Measurements from ENCODE around the gene ANKDD1B.

The ANKDD1B gene

DNA sequence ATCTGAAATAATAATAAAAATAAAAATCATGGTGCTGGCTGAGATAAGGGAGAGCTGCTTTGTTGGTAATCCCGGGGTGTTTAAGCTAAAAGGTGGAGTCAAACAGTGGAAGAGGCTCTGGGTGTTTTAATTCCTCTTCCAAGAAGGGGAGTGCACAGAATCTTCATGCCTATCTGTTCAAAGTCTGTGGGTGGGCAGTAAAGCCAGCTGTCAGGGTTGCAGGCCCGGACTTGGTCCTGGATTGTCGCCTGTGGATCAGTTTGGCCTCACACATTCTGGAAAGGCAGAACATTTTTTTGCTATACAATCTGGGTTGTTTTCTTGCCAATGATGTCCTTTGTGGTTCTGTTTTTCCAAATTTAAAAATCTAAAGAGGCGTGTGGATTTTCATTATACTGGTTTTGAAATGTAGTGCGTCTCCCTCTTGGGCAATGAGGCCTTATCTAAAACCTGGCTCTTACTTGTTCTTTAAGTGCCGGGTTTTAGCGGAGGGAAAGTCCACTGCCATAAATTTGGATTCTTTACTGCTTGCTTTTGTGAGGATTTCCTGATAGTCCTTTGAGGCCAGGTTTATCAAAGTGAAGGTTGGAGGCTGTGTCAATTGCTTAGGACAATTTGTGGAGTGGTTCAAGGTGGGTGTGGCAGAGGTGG lies 5.8 kb downstream of the ANKDD1B start:
- DNase-seq = no peak

DNA sequence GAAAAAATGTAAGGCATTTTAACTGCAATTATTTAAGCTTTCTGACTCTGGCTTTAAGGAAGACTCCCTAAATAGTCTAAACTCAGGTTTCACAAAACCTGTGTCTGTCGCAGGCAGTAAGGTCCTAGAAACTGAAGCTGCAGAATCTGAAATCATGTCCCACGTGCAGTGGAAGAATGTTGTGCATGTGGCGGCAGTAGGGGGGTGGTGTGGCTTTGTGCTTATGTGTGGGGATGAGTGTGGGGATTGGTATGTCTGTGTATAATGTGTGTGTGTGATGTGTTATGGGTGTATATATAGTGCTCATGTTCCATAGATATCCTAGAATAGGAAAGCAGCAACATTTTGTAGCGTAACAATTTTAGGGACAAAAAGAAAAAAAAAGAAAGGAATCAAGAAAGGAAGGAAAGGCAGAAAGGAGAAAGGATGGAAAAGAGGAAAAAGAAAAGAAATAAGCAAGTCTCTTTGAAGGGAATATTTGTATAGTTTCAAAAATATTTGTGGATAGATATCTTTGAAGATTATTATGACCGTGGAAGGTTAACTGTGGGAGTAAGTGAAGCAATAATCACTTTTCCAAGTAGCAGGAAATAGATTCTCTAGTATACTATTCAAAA lies 6.6 kb downstream of the ANKDD1B start:
- DNase-seq = no peak

DNA sequence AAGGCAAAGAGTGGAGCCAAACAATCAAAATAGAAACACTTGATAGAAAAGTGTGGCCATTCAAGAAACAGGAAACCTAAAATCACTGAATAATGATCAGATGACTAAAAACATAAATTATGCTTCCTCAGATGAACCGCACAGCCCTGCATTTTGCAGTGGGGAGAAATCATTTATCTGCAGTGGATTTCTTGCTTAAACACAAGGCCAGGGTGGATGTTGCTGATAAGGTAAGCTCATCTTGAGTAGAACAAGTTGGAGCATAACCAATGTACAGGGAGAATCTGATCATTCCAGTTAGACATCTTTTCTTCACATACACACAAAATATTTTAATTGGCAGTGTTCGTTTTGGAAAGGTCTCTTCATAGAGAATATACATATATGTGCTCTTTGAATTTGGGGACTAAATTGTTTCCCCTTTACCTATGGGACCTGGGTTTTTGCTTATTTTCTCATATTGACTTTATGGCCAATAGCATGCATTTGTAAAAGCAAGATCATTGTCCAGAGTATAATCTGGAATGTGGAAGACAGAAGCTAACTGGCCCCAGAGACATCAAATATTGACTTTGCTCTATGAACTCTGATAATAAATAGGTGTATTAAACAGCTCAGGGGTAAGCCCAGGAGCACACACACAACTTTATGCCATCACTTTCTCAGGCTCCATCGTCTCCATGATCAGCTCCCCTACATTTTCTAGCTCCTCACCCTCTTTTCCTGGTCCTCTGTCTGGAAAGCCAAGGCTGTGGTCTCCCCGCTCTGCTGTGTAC lies 9.1 kb downstream of the ANKDD1B start:
- DNase-seq = no peak

DNA sequence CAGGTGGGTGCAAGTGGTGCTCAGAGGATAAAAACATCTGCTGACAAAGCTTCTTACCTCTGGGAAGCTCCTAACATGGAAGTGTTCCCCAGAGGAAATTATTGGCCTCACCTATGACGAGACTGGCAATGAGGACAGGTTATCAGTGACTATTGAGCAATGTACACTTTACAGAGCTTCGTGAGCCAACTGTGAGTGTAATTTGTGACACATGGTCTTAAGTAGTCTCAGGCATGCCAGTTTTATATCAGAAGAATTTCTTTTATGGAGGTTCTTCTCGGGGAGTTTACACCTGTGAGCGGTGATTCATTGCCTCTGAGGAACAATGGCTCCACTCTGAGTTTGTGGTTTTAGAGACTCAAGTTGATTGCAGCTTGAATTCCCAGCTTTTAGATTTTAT lies 11.3 kb downstream of the ANKDD1B start:
- no peak for DNase-seq

DNA sequence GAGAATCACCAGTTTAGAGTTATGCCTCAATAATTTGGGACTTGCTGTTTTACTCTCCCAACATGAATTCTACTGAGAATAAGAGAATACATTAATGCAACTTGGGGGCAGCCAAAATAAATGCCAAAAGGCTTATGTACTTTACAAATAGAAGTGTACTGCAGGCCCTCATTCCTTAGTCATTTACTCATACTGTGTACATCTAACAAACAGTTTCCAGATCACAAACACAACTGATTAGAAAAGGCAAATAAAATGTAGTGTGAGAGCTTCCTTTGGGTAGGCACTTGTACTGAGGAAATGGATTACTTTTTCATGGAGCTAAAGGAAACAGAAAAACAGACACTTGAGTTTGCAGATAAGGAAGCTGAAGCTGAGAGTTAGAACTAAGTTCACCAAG lies 12.6 kb downstream of the ANKDD1B start:
- DNase-seq = no peak

DNA sequence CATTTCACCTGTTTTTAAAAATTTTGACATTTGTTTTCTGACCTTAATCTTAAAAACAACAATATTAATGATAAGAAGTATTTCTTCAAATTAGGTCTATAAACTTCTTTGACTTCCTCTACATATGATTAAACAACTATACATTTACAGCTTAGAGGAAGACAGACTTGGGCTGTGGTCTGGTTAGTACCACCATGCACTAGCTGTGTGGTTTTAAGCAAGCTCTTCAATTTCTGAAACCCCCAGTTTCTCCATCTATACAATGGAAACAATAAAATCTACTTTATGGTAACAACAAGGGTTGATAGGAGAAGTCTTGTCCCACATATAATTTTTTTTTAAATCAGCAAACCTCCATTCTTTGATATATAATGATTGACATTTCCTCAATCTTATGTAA lies 15.7 kb downstream of the ANKDD1B start:
- no peak for DNase-seq

DNA sequence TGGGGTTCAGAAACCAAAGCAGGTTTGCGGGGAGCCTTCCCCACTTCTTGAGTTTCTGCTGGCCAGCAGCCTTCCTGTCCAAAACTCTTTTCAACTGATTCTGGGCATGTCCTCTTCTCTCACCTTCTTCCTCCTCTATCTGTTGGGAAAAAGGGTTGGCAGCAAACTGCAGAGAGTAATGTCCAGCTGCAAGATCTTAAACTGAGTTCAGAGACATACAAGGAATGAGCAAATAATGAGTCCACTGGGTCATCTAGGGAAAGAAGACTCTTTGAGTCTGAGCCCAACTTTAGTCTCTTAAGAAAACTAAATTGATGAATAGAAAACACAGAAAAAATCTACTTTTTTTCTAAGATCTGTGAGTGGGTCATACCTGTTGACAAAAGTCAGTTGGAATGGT lies 16.5 kb downstream of the ANKDD1B start:
- DNase-seq = no peak

DNA sequence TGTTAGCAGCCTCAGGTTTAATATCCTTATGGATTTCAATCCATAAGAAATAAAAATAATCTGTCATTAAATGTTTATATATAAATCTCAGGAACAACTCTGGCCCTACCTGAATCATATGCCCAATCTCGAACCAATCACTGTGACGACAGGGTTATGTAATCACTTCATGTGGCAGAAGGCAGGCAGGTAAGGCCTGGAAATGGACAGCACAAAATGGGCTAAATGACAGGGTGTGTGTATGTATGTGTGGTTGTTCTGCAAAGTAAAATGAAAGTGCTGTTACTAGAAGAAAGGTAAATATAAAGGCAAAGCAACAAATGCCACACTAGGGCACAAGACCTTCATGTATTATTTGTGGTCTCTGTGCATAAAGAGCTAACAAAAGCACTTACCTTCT lies 19.6 kb downstream of the ANKDD1B start:
- DNase-seq = no peak

DNA sequence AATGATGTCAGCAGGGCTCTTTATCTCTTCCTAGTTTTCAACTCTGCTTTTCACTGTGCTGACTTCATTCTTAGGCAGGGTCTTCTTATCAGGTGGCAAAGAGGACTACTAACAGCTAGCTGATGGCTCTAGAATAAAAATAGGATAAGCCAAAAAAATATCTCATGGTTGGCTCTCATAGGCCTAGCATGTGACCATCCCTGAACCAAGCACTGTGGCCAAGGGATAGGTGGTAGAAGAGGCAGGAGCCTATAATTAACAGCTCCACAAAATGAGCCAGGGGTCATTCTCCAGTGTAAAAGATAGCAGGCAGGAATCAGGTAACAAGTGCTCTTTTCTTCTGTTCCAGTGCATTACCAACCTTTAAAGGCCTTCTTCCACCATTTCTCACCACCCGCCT lies 21.1 kb downstream of the ANKDD1B start:
- DNase-seq = no peak

DNA sequence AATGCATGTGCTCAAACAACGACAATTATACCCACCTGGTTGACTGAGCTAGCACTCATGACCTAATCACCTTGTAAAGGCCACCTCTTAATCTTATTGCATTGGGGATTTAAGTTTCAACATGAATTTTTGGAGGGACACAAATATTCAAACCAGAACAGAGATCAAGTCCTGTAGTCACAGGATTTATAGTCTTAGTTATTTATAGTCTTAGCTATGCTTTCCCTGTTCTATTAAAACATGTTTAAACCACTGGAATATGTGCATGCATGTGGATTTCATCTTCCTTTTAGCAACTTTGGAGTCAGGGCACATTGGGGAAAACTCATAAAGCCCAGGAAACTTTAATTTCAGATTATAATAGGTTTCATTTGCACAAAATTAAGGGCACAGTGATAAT lies 26.7 kb downstream of the ANKDD1B start:
- no peak for DNase-seq

DNA sequence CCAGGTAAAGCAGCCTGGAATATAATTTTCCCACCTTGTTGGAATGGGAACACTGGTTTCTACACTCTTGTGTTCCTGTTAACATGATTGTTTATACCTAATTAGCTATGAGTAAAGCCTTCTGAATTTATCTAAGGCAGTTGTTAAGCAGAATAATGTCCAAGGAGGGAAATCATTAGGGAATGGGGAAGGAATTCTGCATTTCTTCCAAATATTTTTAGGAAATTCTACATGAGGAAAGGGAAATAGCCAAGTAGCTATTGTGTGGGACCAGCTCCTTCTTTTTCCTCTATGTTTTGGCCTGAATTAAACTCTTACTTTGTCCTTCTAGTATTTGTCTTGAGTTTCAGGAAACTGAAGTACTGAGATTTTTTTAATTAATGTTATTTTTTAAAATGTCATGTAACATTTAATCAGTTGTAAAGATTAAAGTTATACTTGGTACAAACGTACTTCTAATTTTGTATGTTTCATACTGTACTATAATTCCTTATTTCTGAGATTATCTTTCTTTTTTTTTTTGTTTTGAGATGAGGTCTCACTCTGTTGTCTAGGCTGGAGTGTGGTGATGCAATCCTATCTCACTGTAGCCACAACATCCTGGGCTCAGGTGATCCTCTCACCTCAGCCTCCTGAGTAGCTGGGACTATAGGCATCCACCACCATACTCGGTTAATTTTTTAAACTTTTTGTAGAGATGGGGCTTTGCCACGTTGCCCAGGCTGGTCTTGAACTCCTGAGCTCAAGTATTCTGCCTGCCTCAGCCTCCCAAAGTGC lies 28.5 kb downstream of the ANKDD1B start:
- DNase-seq = no peak

DNA sequence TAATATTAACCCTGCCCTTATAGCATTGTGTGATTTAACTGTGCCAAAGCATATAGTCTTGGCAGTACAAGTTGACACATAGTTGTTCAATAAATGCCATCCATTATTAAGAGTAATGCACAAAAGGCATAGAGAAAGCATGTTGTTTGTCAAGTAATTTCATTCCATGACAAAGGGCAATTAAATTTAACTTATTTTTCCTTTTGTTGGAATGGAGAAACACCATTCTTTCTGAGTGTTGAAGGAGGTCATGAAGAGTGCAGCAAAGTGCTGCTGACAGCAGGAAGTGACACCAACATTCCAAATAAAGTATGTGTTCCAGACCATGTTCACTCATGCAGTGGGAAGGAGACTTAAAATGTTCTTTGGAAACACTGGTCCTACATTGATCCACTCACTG lies 29.1 kb downstream of the ANKDD1B start:
- no peak for DNase-seq

DNA sequence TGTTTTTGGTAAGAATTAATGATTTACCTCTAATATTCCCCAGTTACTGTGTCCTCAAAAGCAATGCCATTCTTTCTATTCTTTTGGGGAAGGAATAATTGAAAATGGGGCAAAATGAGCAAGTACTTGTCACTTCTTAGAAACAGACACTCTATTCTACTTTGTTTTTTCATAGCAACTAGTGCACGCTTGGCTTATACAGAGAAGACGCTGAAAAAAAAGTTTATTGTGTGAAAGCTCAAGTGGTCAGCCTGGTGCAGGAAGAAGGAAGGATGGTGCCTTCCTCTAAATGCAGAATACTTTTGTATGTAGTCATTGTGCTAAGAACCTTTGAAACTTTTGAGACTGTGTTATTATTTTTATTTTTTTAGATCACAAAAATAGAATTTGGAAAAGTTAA lies 29.6 kb downstream of the ANKDD1B start:
- DNase-seq = no peak

DNA sequence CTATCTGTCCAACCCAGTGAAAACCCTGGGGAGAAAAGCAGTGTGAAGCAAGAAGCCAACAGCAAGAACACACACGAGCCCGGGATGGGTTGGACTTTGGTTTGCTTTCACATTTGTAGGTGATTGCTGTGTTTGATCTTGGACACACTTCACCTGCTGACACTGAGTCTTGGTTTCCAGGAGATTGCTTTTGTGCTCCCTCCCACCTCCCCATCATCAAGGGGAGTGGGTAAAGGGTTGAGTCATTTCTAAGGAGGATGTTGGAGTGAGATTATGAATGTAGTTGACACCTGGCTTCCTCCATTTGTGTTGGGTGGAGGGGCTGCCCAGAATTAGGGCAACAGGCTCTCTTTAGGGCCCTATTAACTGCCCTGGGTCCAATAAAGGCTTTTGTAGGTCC lies 37.5 kb downstream of the ANKDD1B start:
- DNase-seq = no peak

DNA sequence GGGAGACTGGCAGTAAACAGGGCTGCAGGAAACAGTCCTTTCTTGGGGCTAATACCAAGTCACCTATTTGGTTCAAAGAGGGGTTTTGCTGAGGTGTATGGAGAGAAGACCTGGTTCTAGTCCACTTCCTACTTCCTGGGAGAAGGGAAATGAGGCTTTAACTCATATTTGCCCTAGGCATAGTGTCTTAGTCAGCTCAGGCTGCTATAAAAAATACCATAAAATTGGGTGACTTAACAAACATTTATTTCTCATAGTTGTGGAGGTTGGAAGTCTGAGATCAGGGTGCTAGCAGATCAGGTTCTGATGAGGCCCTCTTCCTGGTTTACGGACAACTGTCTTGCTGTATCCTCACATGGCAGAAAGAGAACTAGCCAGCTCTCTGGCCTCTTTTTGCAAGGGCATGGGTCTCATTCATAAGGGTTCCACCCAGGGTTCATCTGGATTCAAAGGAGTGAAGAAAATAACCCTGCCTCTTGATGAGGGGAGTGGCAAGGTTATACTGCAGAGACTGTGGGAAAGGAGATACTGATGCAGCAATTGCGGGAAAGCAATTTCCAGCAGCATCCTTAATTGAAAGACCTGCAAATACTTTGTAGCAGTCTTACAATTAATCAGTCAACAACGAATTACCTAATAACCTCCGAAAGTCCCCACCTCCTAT lies 40.5 kb downstream of the ANKDD1B start:
- no peak for DNase-seq

DNA sequence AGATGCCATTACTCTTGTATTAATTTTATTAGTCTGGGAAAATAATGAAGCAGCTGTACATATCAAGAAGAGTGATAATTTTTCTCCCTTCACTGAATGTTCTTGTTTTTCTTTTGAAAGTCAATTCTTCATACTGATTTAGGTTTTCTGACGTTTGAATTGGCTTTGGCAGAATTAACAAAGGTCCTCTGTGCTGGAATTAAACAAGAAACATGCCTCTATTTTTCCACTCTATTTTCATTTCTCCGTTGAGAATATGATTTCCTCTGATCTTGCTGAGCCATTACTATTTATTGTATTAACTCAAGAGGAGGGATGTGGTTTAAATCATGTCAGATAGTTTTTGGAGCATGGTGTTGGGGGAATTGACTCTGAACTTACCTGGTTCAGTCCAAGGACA lies 42.3 kb downstream of the ANKDD1B start:
- DNase-seq = no peak

DNA sequence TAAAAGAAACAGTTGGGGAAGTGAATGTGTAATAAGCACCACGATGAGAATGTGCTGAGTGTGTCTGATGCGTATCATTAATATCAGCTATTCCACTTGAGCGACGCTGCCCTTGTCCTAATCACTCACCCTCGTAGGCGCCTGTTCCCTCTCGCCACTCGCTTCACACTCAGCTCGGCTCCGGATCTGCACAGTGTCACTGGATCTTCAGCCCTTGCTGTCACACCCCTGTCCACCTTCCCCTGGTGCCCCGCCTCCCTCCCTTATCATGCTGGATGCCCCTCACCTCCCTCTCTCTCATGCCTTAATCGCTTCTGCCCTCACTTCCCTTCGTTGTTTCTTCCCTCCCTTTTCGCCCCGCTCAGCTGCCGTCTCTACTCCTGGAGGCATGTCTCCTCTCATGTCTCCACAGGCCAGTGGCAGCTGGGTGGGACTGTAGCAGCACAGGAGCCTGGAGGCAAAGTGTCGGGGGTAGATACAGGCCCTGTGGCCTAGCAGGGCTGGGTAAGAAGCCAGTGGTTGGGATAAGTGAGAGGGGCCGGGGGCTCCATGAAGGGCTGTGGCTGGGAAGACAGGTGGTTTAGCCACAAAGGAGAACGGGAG lies 43.5 kb downstream of the ANKDD1B start:
- DNase-seq = no peak

DNA sequence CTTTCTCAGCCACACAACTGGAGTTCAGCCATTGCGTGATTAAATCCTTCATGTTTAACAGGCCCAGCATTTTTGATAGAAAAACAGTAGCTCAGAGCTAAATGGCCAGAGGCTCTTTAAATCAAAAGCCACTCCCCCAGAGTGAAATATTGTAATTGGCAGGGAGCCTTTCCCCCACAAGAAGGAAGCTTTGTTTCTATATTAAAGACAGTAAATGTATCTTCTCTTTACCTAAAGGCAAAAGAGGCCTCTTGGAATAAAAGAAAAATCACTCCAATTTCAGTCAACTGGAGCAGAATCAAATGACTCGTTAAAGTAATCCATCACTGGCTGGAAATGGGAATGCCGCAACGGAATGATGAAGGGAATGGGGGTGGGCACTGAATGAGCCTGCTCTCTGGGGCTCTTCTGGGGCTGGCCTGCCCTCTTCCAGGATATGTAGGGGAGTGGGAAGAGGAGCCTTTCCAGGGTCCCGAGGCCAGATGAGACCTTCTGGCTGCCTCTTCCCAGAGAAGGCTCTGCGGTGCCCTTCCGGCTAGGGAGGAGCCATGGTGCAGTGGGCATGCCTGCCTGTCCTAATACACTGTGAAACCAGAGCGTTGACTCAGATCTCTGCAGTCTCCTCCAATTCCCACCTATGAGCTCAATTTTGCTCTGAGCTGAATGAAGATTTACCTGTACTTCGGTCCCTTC lies 45.2 kb downstream of the ANKDD1B start:
- DNase-seq = no peak

DNA sequence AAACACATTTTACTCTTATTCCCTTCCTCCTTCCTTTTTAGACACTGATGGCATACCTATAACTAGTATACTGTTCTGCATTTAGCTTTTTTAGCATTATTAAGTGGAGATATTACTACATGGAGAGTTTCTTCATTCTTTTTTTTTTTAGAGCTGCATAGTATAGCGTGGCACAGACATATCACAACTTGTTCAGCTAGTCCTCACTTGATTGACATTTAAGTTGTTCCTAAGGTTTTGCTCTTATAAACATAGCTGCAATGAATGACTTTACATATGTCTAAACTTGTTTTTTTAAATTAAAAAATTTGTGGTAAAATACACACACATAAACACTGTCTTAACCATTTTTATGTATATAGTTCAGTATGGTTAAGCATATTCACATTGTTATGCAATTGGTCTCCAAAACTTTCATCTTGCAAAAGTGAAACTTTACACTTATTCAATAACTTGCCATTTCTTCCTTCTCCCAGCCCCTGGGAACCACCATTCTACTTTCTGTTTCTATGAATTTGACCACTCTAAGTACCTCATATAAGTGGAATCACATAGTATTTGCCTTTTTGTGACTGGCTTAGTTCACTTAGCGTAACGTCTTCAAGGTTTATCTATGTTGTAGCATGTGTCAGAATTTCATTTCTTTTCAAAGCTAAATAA lies 48.7 kb downstream of the ANKDD1B start:
- no peak for DNase-seq

DNA sequence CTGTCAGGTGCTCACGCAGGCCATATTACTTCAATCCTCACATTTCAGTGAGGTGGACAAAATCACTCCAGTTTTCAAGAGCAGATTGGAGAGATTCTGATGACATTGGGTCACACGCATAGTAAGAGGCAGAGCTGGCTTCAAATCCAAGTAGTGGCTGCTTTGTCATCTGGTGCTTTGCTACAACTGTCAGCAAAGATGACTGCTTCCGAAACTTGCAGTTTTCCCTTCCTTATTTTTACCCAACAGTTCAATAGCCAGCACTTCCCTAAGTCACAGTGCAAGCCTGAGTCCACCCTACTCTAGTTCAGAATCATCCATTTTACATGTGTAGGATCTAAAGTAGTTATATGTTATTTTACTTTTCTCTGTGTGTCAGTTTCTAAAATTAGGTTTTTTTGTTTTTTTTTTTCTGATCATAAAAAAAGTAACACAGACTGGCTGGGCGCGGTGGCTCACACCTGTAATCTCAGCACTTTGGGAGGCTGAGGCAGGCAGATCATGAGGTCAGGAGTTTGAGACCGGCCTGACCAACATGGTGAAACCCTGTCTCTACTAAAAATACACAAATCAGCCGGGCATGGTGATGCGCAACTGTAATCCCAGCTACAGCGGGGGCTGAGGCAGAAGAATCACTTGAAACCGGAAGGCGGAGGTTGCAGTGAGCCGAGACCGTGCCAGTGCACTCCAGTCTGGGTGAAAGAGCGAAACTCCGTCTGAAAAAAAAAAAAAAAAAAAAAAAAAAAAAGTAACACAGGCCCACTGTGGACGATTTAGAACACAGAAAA lies 49.6 kb downstream of the ANKDD1B start:
- DNase-seq = no peak

DNA sequence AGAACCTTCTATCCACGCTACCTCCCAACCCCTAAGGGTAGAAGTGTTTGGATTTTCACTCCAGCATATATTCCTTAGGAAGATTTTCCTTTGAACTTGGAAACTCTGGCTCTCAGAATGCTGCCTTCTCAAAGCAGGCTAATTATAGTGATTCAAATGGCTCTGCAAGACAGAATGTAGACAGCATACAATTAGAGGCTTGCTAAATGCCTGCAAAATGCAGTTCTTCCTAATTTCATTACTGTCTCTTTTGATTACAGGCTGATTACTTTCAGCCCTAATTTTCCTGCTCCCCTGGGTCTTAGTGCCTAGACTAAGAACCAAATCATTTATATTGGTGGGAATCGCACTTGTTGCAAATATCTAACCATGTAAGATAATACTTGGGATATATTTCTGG lies 50.8 kb downstream of the ANKDD1B start:
- no peak for DNase-seq

Data from CD4-positive, alpha-beta T cell treated with Interleukin-17A for 4 hours (primary cell).